ENCODE results near the gene NPHS1.

DNA sequence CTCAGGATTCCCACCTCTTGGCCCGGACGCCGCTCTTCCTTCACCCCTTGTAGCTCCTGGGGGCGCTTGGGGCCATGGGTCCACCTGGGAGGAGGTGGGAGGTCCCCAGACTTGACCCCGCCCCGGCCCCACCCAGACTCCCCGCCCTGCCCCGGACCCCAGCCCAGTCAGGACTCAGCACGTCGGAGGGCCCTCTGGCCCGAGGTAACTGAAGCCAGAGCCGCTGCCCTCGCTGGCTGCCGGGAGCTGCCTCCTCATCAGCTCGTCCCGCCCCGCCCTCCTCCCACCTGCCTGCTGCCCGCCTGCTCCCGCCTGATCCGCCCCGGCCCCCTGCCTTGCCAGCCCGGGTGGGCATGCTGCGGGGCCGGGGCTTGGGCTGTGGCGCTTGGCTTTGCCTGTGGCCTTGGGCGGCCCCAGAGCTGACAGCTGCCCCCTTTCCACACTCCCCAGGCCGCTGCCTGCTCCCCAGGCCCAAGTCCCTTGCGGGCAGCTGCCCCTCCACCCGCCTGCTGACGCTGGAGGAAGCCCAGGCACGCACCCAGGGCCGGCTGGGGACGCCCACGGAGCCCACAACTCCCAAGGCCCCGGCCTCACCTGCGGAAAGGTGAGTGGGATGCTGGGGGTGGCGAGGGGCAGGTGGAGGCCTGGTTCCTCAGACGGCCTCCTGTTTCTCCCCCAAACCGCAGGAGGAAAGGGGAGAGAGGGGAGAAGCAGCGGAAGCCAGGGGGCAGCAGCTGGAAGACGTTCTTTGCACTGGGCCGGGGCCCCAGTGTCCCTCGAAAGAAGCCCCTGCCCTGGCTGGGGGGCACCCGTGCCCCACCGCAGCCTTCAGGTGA, 67.6 kb downstream of the NPHS1 start:
- no peak for TF ChIP-seq CTCF (IDR thresholded peaks at IDR 0.05; ENCODE audit: low read depth, low read length)
- no peak for TF ChIP-seq MYC (IDR thresholded peaks at IDR 0.05; ENCODE audit: low read depth, low read length)
- no peak for TF ChIP-seq MAX (IDR thresholded peaks at IDR 0.05; ENCODE audit: low read depth, low read length)
- TF ChIP-seq POLR2A (IDR thresholded peaks at IDR 0.05; ENCODE audit: extremely low read depth, insufficient read length) = no peak

Measured in NB4 (cell line).